ENCODE data around the gene BCL3.

The BCL3 gene

GRCh38 chr19:44755219-44755618, 6.7 kb downstream of the BCL3 start:
- TF ChIP-seq CTCF (IDR thresholded peaks at IDR 0.05; ENCODE audit: extremely low read depth, missing control alignments), result no peak
- no peak for DNase-seq (ENCODE audit: low spot score)

GRCh38 chr19:44756089-44756562, 7.6 kb downstream of the BCL3 start:
- DNase-seq (ENCODE audit: low spot score), result no peak
- TF ChIP-seq CTCF (IDR thresholded peaks at IDR 0.05; ENCODE audit: extremely low read depth, missing control alignments), result no peak

GRCh38 chr19:44757057-44757734, 8.7 kb downstream of the BCL3 start:
- no peak for DNase-seq (ENCODE audit: low spot score)
- TF ChIP-seq CTCF (IDR thresholded peaks at IDR 0.05; ENCODE audit: extremely low read depth, missing control alignments), result no peak

- DNase-seq (ENCODE audit: low spot score), result no peak
- no peak for TF ChIP-seq CTCF (IDR thresholded peaks at IDR 0.05; ENCODE audit: extremely low read depth, missing control alignments)
Observed at GRCh38 chr19:44757735-44758505, 9.4 kb downstream of the BCL3 start.

- no peak for TF ChIP-seq CTCF (IDR thresholded peaks at IDR 0.05; ENCODE audit: extremely low read depth, missing control alignments)
- DNase-seq (ENCODE audit: low spot score), result no peak
Observed at GRCh38 chr19:44758596-44758995, 10.1 kb downstream of the BCL3 start.

- no peak for DNase-seq (ENCODE audit: low spot score)
- TF ChIP-seq CTCF (IDR thresholded peaks at IDR 0.05; ENCODE audit: extremely low read depth, missing control alignments), result no peak
Observed at GRCh38 chr19:44759083-44759804, 10.7 kb downstream of the BCL3 start.

- TF ChIP-seq CTCF (IDR thresholded peaks at IDR 0.05; ENCODE audit: extremely low read depth, missing control alignments), result no peak
- no peak for DNase-seq (ENCODE audit: low spot score)
Observed at GRCh38 chr19:44762038-44762437, 13.5 kb downstream of the BCL3 start.
